ENCODE results near the gene CENPF. TPM values are rescaled to one million over a fixed set of nuclear protein-coding genes. Genes with fewer than 3 reads are reported as not detected.

CENPF gene
- total and polyA plus RNA-seq, 9 of the 15 experiments (the other 6 are each of a cell fraction or from before 2014, with no cell fraction given): 50.6 to 180 (median 98.3) TPM

DNA sequence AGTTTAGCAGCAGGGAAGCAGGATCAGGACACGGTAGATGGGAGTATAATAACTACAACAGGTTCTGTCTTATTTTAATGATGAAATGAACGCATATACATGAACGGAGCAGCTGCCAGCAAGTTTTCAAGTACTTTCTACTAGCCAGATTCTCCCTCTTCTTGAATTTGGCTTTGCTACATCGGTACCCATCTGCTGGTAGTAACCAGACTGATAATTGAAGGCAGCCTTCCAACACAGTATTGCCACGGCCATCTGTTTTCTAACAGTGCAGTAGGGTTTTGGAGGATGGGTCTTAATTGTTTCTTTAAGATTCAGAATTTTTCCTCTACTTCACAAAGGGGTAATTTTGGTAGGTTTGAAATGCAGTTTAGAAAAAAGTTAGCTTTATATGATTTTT lies 33.4 kb downstream of the CENPF start:
- no peaks in the 10 kb centered on the region for H3K4me1 ChIP-seq (replicated peaks in 1 of 2; ENCODE audit: control insufficient read depth in 2 of 2, insufficient read depth in 2 of 2, low read length in 2 of 2)
- H3K9me3 ChIP-seq (replicated peaks; ENCODE audit: control insufficient read depth, insufficient read depth, low read depth, low read length): no peaks in the 10 kb centered on the region
- H3K27ac ChIP-seq (ENCODE audit: extremely low read depth, low read depth, low read length): no peak overlapping the region
- POLR2A ChIA-PET: no interaction called here
- H3K36me3 ChIP-seq (ENCODE audit: control insufficient read depth, insufficient read depth, low read length): peaks cover 99% of the 10 kb centered on the region
- H2AFZ ChIP-seq (ENCODE audit: low read depth, low read length): no peak overlapping the region
- TF ChIP-seq NONO (IDR thresholded peaks at IDR 0.05; ENCODE audit: low read depth in 2 of 2, low read length in 1 of 2) (no peak), RBM25 (IDR thresholded peaks at IDR 0.05; ENCODE audit: low read depth, low read length, severe bottlenecking) (no peak), SNIP1 (IDR thresholded peaks at IDR 0.05; ENCODE audit: low read depth) (no peak), KLF1 (tag; IDR thresholded peaks at IDR 0.05) (no peak), ZFPM2 (CRISPR knock-in tag; IDR thresholded peaks at IDR 0.05) (no peak), KDM4B (IDR thresholded peaks at IDR 0.05; ENCODE audit: borderline replicate concordance in 2 of 2, low read depth in 1 of 2) (no peak)
- H3K4me2 ChIP-seq (ENCODE audit: insufficient read depth, low read length): no peak overlapping the region
- no peaks in the 10 kb centered on the region for H3K9me1 ChIP-seq (ENCODE audit: control insufficient read depth, insufficient read depth, low read length)
- in situ Hi-C loops (cut with MboI): no loop called here
- no peak for FAIRE-seq
- H3K79me2 ChIP-seq (ENCODE audit: control insufficient read depth, insufficient read depth, low read length): no peaks in the 10 kb centered on the region; the same call in 2 of the 3 replicates
- ATAC-seq: no peak
- intact Hi-C loops (cut with micrococcal nuclease): no loop called here
- WGBS (ENCODE audit: insufficient coverage, low coverage, missing lambda C conversion rate): 95% methylated on average over 5 of the region's 5 CpGs
- H3K4me3 ChIP-seq: no peak overlapping the region
- H3K27me3 ChIP-seq (ENCODE audit: control insufficient read depth in 2 of 2, insufficient read depth in 2 of 2, low read length in 2 of 2): no peaks in the 10 kb centered on the region
- H3K9ac ChIP-seq (ENCODE audit: insufficient read depth in 1 of 2, low read depth in 2 of 2, low read length in 2 of 2): no peak overlapping the region
- CTCF ChIA-PET (ENCODE audit: low intra/inter-chr PET ratio): no interaction called here
- no TSS peak for BruUV-seq (replicated peaks)
- no peaks in the 10 kb centered on the region for H4K20me1 ChIP-seq (replicated peaks; ENCODE audit: control insufficient read depth, insufficient read depth, low read length)
- no peak for DNase-seq (ENCODE audit: extremely low read depth in 1 of 4, low spot score in 3 of 4)

DNA sequence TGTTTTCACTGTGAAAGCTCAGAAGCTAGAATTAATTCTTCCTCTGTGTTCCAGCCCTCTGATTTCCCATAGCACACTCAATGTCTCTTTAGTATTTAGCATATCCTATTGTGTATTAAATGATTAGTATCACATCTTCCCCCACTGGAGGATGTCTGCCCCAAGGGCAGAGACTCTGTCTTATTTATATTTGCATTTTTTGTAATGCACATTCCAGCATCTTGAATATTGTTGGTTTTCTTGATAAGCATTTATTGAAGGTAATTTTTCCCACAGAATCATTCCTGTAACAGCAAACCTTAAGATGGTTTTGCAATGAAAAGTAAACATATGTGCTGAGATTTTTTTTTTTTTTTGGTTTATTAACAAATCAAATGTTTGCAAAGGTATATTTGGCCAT lies 34.1 kb downstream of the CENPF start:
- peaks cover 99% of the 10 kb centered on the region for H3K36me3 ChIP-seq (ENCODE audit: control insufficient read depth, insufficient read depth, low read length)
- POLR2A ChIA-PET: interaction anchor here (2.8 kb wide), 1 partner anchor 10 kb away, joined by 12 read pairs; no protein-coding TSS in a partner anchor
- intact Hi-C loops (cut with micrococcal nuclease): no loop called here

More for the DNA sequence above, 34.1 kb downstream of the CENPF start:
- Histone ChIP-seq H2AFZ (ENCODE audit: low read depth, low read length) (no peak overlapping the region), H3K27me3 (ENCODE audit: control insufficient read depth in 2 of 2, insufficient read depth in 2 of 2, low read length in 2 of 2) (no peaks in the 10 kb centered on the region), H3K9me1 (ENCODE audit: control insufficient read depth, insufficient read depth, low read length) (no peaks in the 10 kb centered on the region), H3K4me2 (ENCODE audit: insufficient read depth, low read length) (no peak overlapping the region), H4K20me1 (replicated peaks; ENCODE audit: control insufficient read depth, insufficient read depth, low read length) (no peaks in the 10 kb centered on the region), H3K4me3 (no peak overlapping the region), H3K9ac (ENCODE audit: insufficient read depth in 1 of 2, low read depth in 2 of 2, low read length in 2 of 2) (no peak overlapping the region), H3K9me3 (replicated peaks; ENCODE audit: control insufficient read depth, insufficient read depth, low read depth, low read length) (no peaks in the 10 kb centered on the region), H3K79me2 (ENCODE audit: control insufficient read depth, insufficient read depth, low read length) (no peaks in the 10 kb centered on the region; the same call in 2 of the 3 replicates), H3K27ac (ENCODE audit: extremely low read depth, low read depth, low read length) (no peak overlapping the region), H3K4me1 (replicated peaks in 1 of 2; ENCODE audit: control insufficient read depth in 2 of 2, insufficient read depth in 2 of 2, low read length in 2 of 2) (no peaks in the 10 kb centered on the region)
- no peak for FAIRE-seq
- CTCF ChIA-PET (ENCODE audit: low intra/inter-chr PET ratio): interaction anchor here (0.6 kb wide), 1 partner anchor 9 kb away, joined by 3 read pairs; no protein-coding TSS in a partner anchor
- no peak for ATAC-seq
- DNase-seq (ENCODE audit: extremely low read depth in 1 of 4, low spot score in 3 of 4): no peak
- no TSS peak for BruUV-seq (replicated peaks)
- TF ChIP-seq ZNF3 (CRISPR knock-in tag; IDR thresholded peaks at IDR 0.05): no peak
- no peak for TF ChIP-seq MIER1 (IDR thresholded peaks at IDR 0.05; ENCODE audit: low read depth)
- no peak for TF ChIP-seq ZNF146 (CRISPR knock-in tag; IDR thresholded peaks at IDR 0.05; ENCODE audit: unreplicated experiment)
- TF ChIP-seq MEF2D (tag; conservative IDR thresholded peaks at IDR 0.05; ENCODE audit: low read depth): no peak
- TF ChIP-seq MTA2 (IDR thresholded peaks at IDR 0.05; ENCODE audit: low read depth): no peak
- no peak for TF ChIP-seq NONO (IDR thresholded peaks at IDR 0.05; ENCODE audit: low read depth in 2 of 2, low read length in 1 of 2)
- TF ChIP-seq MECOM (CRISPR knock-in tag; IDR thresholded peaks at IDR 0.05): no peak
- TF ChIP-seq PPARD (CRISPR knock-in tag; IDR thresholded peaks at IDR 0.05): no peak
- in situ Hi-C loops (cut with MboI): no loop called here
